ENCODE results near the gene ACTR1B.

DNA sequence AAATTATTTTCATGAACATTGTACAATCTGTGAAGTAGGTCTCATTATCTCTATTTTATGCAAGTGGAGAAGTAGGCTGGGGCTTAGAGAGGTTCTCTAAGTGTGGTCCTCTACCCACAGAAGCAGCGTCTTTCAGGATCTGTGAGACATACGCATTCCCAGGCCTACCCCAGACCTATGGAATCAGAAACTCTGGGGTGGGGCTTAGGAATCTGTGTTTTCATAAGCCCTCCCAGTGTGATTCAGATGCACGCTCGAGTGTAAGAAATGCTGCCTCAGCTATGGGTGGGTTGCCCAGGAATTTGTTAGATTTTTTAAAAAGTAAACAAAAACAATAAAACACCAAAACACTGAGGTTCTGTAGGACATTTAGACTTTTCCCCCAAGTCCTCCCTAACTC, 34.7 kb upstream of the ACTR1B start:
- TF ChIP-seq, protein P1, sequence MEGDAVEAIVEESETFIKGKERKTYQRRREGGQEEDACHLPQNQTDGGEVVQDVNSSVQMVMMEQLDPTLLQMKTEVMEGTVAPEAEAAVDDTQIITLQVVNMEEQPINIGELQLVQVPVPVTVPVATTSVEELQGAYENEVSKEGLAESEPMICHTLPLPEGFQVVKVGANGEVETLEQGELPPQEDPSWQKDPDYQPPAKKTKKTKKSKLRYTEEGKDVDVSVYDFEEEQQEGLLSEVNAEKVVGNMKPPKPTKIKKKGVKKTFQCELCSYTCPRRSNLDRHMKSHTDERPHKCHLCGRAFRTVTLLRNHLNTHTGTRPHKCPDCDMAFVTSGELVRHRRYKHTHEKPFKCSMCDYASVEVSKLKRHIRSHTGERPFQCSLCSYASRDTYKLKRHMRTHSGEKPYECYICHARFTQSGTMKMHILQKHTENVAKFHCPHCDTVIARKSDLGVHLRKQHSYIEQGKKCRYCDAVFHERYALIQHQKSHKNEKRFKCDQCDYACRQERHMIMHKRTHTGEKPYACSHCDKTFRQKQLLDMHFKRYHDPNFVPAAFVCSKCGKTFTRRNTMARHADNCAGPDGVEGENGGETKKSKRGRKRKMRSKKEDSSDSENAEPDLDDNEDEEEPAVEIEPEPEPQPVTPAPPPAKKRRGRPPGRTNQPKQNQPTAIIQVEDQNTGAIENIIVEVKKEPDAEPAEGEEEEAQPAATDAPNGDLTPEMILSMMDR (IDR thresholded peaks at IDR 0.05), result no peak
- TF ChIP-seq POLR2A (IDR thresholded peaks at IDR 0.05), result no peak
